A673 (cell line): ENCODE data around the gene BARHL1. TPM values are rescaled to one million over a fixed set of nuclear protein-coding genes. Genes with fewer than 3 reads are reported as not detected.

Source experiments
- BruUV-seq: library from RNA; stranded (reverse); fragments of 400-500 nt; replicated peaks from 2 replicates; lab custom pipeline; 2021; lab: Mats Ljungman, UMichigan
- CTCF ChIA-PET: fragments of 300-600 bp; sonication (Branson Sonifier 250); formaldehyde crosslinking; loops from one replicate; lab custom pipeline; 2022; ENCODE audit warnings: antibody characterized with exemption; lab: Charles Lee
- POLR2A ChIA-PET: fragments of 300-600 bp; sonication (Branson Sonifier 250); formaldehyde crosslinking; loops from one replicate; lab custom pipeline; 2022; ENCODE audit warnings: antibody characterized with exemption; ENCODE audit not compliant: low non-redundant PET; lab: Charles Lee
- DNase-seq: peaks from one replicate; pipeline ENCODE4 v3.0.0-alpha.2; 2015; ENCODE audit warnings: low spot score
- H3K27ac ChIP-seq: fragments of 200-600 bp; sonication (generic); 2 replicates; pipeline ENCODE4 v1.5.1; 2016; ENCODE audit warnings: mixed run types, low read depth, mild to moderate bottlenecking, mixed read lengths, antibody characterized with exemption, low read length; ENCODE audit not compliant: poor library complexity, severe bottlenecking
- H3K27me3 ChIP-seq: fragments of 200-600 bp; sonication (generic); replicated peaks from 2 replicates; pipeline ENCODE4 v1.6.1; 2017; ENCODE audit warnings: mixed run types, low read depth, mild to moderate bottlenecking, mixed read lengths, antibody characterized with exemption, low read length; ENCODE audit not compliant: insufficient read depth, poor library complexity
- H3K36me3 ChIP-seq: fragments of 200-600 bp; sonication (generic); 2 replicates; pipeline ENCODE4 v1.6.1; 2016; ENCODE audit warnings: mixed run types, mild to moderate bottlenecking, mixed read lengths, antibody characterized with exemption, low read length; ENCODE audit not compliant: insufficient read depth, poor library complexity, severe bottlenecking
- H3K4me1 ChIP-seq: fragments of 200-600 bp; sonication (generic); 2 replicates; pipeline ENCODE4 v1.6.1; 2017; ENCODE audit warnings: mixed run types, mild to moderate bottlenecking, mixed read lengths, antibody characterized with exemption, low read length; ENCODE audit not compliant: insufficient read depth, poor library complexity, severe bottlenecking
- H3K4me3 ChIP-seq: fragments of 200-600 bp; sonication (generic); 2 replicates; pipeline ENCODE4 v1.5.1; 2016; ENCODE audit warnings: low read depth, mixed run types, mild to moderate bottlenecking, mixed read lengths, low read length; ENCODE audit not compliant: poor library complexity, severe bottlenecking
- H3K9me3 ChIP-seq: fragments of 200-600 bp; sonication (generic); 2 replicates; pipeline ENCODE4 v1.6.1; 2016; ENCODE audit warnings: mixed run types, low read depth, mild to moderate bottlenecking, mixed read lengths, antibody characterized with exemption, low read length; ENCODE audit not compliant: poor library complexity, severe bottlenecking
- CTCF ChIP-seq: fragments of 300-800, 200-600 bp; sonication (generic); conservative IDR thresholded peaks from 2 replicates; pipeline ENCODE4 v1.5.1; 2017; ENCODE audit warnings: low read depth, mild to moderate bottlenecking, antibody characterized with exemption, low read length, moderate library complexity, mixed read lengths
- EZH2 ChIP-seq: fragments of 200-600 bp; sonication (generic); IDR thresholded peaks from 2 replicates; pipeline ENCODE4 v1.6.1; 2017; ENCODE audit warnings: borderline replicate concordance, low read depth, mild to moderate bottlenecking, mixed read lengths, antibody characterized with exemption, low read length; ENCODE audit not compliant: poor library complexity, severe bottlenecking
- intact Hi-C: fragments of 100-400 bp; cut with micrococcal nuclease; formaldehyde crosslinking; loops from one replicate; pipeline ENCODE4 v1.10.0; 2022; ENCODE audit not compliant: unreplicated experiment
- total RNA-seq: library from RNA; stranded (reverse); gene quantifications from 2 replicates; pipeline ENCODE4 v1.2.3, GENCODE V29; 2021

Gene BARHL1
- total RNA-seq, 1 experiment from 2014 or later = not detected

GRCh38 chr9:132587592-132587955, 5.2 kb downstream of the BARHL1 start:
- Histone ChIP-seq H3K9me3 (no peaks in the 10 kb centered on the region), H3K27ac (no peak overlapping the region), H3K36me3 (no peaks in the 10 kb centered on the region), H3K4me3 (no peak overlapping the region), H3K27me3 (peaks cover 98% of the 10 kb centered on the region), H3K4me1 (no peaks in the 10 kb centered on the region)
- ChIA-PET CTCF (no interaction called here), POLR2A (no interaction called here)
- DNase-seq = no peak
- intact Hi-C loops = no loop called here
- BruUV-seq = no TSS peak
- TF ChIP-seq EZH2 = no peak
- no peak for TF ChIP-seq CTCF

GRCh38 chr9:132588098-132588497, 5.7 kb downstream of the BARHL1 start:
- intact Hi-C loops = no loop called here
- Histone ChIP-seq H3K27me3 (peaks cover 93% of the 10 kb centered on the region), H3K4me3 (no peak overlapping the region), H3K9me3 (no peaks in the 10 kb centered on the region), H3K36me3 (no peaks in the 10 kb centered on the region), H3K4me1 (no peaks in the 10 kb centered on the region), H3K27ac (no peak overlapping the region)
- no TSS peak for BruUV-seq
- CTCF ChIA-PET = no interaction called here
- POLR2A ChIA-PET = no interaction called here
- TF ChIP-seq EZH2 (peak; percentile 3), CTCF (no peak)
- DNase-seq = no peak

GRCh38 chr9:132588501-132589147, 6.2 kb downstream of the BARHL1 start:
- no peaks in the 10 kb centered on the region for H3K36me3 ChIP-seq
- no peaks in the 10 kb centered on the region for H3K4me1 ChIP-seq
- TF ChIP-seq CTCF = no peak
- TF ChIP-seq EZH2 = no peak
- no peaks in the 10 kb centered on the region for H3K9me3 ChIP-seq
- peaks cover 88% of the 10 kb centered on the region for H3K27me3 ChIP-seq
- H3K4me3 ChIP-seq = no peak overlapping the region
- BruUV-seq = no TSS peak
- CTCF ChIA-PET = no interaction called here
- H3K27ac ChIP-seq = no peak overlapping the region
- POLR2A ChIA-PET = no interaction called here
- no peak for DNase-seq
- intact Hi-C loops = no loop called here
